H1 (cell line): ENCODE data around the gene STAT5A. TPM values are rescaled to one million over a fixed set of nuclear protein-coding genes. Genes with fewer than 3 reads are reported as not detected.

Source experiments
- CTCF ChIA-PET: fragments of 300-600 bp; sonication (Branson Sonifier 250); formaldehyde crosslinking; loops from one replicate; lab custom pipeline; 2021; ENCODE audit not compliant: partially characterized antibody; lab: Charles Lee
- POLR2A ChIA-PET: fragments of 300-600 bp; sonication (Branson Sonifier 250); formaldehyde crosslinking; loops from one replicate; lab custom pipeline; 2021; ENCODE audit warnings: inconsistent platforms; ENCODE audit not compliant: partially characterized antibody; lab: Charles Lee
- DNase-seq, 2 experiments: peaks; one replicate each; pipeline versions ENCODE4 v3.0.0 to v3.0.0-alpha.2; 2010 to 2022; ENCODE audit warnings: low spot score in 2 of 2, low read depth in 1 of 2, mixed read lengths in 1 of 2
- FAIRE-seq: peaks from 2 replicates; lab custom pipeline; 2011; peaks lifted over from hg19 to GRCh38; lab: Jason Lieb, UNC
- H2AFZ ChIP-seq: 2 replicates; pipeline ENCODE4 v1.8.1; 2012; ENCODE audit warnings: low read length, inconsistent platforms
- H2AK5ac ChIP-seq: 2 replicates; pipeline ENCODE4 v1.6.1; 2013; ENCODE audit warnings: low read depth, low read length
- H2BK120ac ChIP-seq: replicated peaks from 2 replicates; pipeline ENCODE3; 2013; ENCODE audit warnings: low read depth, low read length, inconsistent platforms
- H2BK12ac ChIP-seq: 2 replicates; pipeline ENCODE4 v1.6.1; 2013; ENCODE audit warnings: low read depth, low read length
- H2BK15ac ChIP-seq: 2 replicates; pipeline ENCODE4 v1.6.1; 2013; ENCODE audit warnings: low read length
- H2BK20ac ChIP-seq: 2 replicates; pipeline ENCODE4 v1.6.1; 2013; ENCODE audit warnings: low read length
- H2BK5ac ChIP-seq: 2 replicates; pipeline ENCODE4 v1.6.1; 2013; ENCODE audit warnings: low read depth, low read length
- H3K14ac ChIP-seq: 2 replicates; pipeline ENCODE4 v1.6.1; 2013; ENCODE audit warnings: inconsistent platforms; ENCODE audit not compliant: insufficient read length
- H3K18ac ChIP-seq: 2 replicates; pipeline ENCODE4 v1.6.1; 2013; ENCODE audit warnings: low read length; ENCODE audit errors: extremely low read depth
- H3K23ac ChIP-seq: 2 replicates; pipeline ENCODE4 v1.6.1; 2013; ENCODE audit warnings: inconsistent platforms; ENCODE audit not compliant: insufficient read length
- H3K23me2 ChIP-seq: 2 replicates; pipeline ENCODE4 v1.6.1; 2013; ENCODE audit warnings: low read depth, low read length
- H3K27ac ChIP-seq: 2 replicates; pipeline ENCODE4 v1.6.1; 2011; ENCODE audit warnings: low read depth, low read length, inconsistent platforms
- H3K27me3 ChIP-seq, 4 experiments: replicated peaks in 1 of 4; 1 replicate in 1 of 4; 2 replicates in 3 of 4; pipeline versions ENCODE4 v1.6.1 to v1.8.1; 2011 to 2013; ENCODE audit warnings: low read length in 3 of 4, mild to moderate bottlenecking in 3 of 4, inconsistent platforms in 2 of 4, mixed read lengths in 2 of 4, moderate library complexity in 1 of 4; ENCODE audit not compliant: control insufficient read depth in 3 of 4, insufficient read depth in 3 of 4; ENCODE audit errors: extremely low read depth in 1 of 4
- H3K36me3 ChIP-seq, 4 experiments: 2 replicates each; pipeline versions ENCODE4 v1.6.1 to v1.8.1; 2011 to 2013; ENCODE audit warnings: mild to moderate bottlenecking in 4 of 4, low read length in 3 of 4, moderate library complexity in 2 of 4, control low read depth in 1 of 4, inconsistent platforms in 1 of 4; ENCODE audit not compliant: insufficient read depth in 4 of 4, control insufficient read depth in 2 of 4
- H3K4ac ChIP-seq: replicated peaks from 2 replicates; pipeline ENCODE3; 2013; ENCODE audit warnings: low read length, low read depth, mixed read lengths, inconsistent platforms; ENCODE audit not compliant: insufficient read length
- H3K4me1 ChIP-seq, 4 experiments: replicated peaks in 1 of 4; 1 replicate in 1 of 4; 2 replicates in 3 of 4; pipeline versions ENCODE4 v1.6.1 to v1.8.1; 2011 to 2013; ENCODE audit warnings: low read length in 3 of 4, inconsistent platforms in 2 of 4, mixed read lengths in 1 of 4; ENCODE audit not compliant: insufficient read depth in 4 of 4, control insufficient read depth in 3 of 4
- H3K4me2 ChIP-seq, 2 experiments: 2 replicates each; pipeline versions ENCODE4 v1.6.1 to v1.8.1; 2011 to 2013; ENCODE audit warnings: low read depth in 2 of 2, low read length in 2 of 2, control low read depth in 1 of 2, inconsistent platforms in 1 of 2, mild to moderate bottlenecking in 1 of 2; ENCODE audit not compliant: insufficient read depth in 1 of 2
- H3K4me3 ChIP-seq, 4 experiments: fragments of 200-600, 300-600 bp in 1 of 4; sonication (generic), shearing (Covaris generic), sonication (Bioruptor Twin) in 1 of 4; 2 replicates each; pipeline versions ENCODE4 v1.5.1 to v1.8.1; 2011 to 2016; ENCODE audit warnings: low read length in 4 of 4, low read depth in 3 of 4, control low read depth in 2 of 4, inconsistent platforms in 2 of 4, mild to moderate bottlenecking in 2 of 4, mixed read lengths in 1 of 4, moderate library complexity in 1 of 4; ENCODE audit not compliant: insufficient read depth in 2 of 4; ENCODE audit errors: extremely low read depth in 1 of 4
- H3K56ac ChIP-seq: replicated peaks from 2 replicates; pipeline ENCODE3; 2013; ENCODE audit warnings: low read depth, mild to moderate bottlenecking, mixed read lengths, low read length, inconsistent platforms; ENCODE audit not compliant: insufficient read length
- H3K79me1 ChIP-seq: 2 replicates; pipeline ENCODE4 v1.6.1; 2013; ENCODE audit warnings: low read depth, low read length, control low read depth
- H3K79me2 ChIP-seq, 2 experiments: 2 replicates each; pipeline versions ENCODE4 v1.6.1 to v1.8.1; 2012 to 2013; ENCODE audit warnings: low read length in 2 of 2, mild to moderate bottlenecking in 2 of 2, inconsistent platforms in 1 of 2; ENCODE audit not compliant: insufficient read depth in 2 of 2, control insufficient read depth in 1 of 2
- H3K9ac ChIP-seq, 4 experiments: replicated peaks in 1 of 4; 1 replicate in 1 of 4; 2 replicates in 3 of 4; pipeline versions ENCODE4 v1.6.1 to v1.8.1; 2011 to 2013; ENCODE audit warnings: low read depth in 3 of 4, low read length in 3 of 4, control low read depth in 2 of 4, mild to moderate bottlenecking in 2 of 4, moderate library complexity in 2 of 4, inconsistent platforms in 1 of 4; ENCODE audit errors: extremely low read depth in 1 of 4
- H3K9me3 ChIP-seq, 2 experiments: 2 replicates each; pipeline versions ENCODE4 v1.6.1 to v1.8.1; 2012 to 2013; ENCODE audit warnings: mild to moderate bottlenecking in 2 of 2, moderate library complexity in 2 of 2, control low read depth in 1 of 2, inconsistent platforms in 1 of 2, low read depth in 1 of 2, low read length in 1 of 2, mixed read lengths in 1 of 2; ENCODE audit not compliant: insufficient read depth in 2 of 2
- H4K20me1 ChIP-seq, 2 experiments: replicated peaks in 1 of 2; 2 replicates each; pipeline versions ENCODE3 to v1.8.1; 2011 to 2013; ENCODE audit warnings: inconsistent platforms in 2 of 2, low read length in 2 of 2, mild to moderate bottlenecking in 1 of 2; ENCODE audit not compliant: insufficient read depth in 2 of 2, control insufficient read depth in 1 of 2
- H4K5ac ChIP-seq: 2 replicates; pipeline ENCODE4 v1.6.1; 2013; ENCODE audit warnings: low read length, low read depth, mixed read lengths, inconsistent platforms; ENCODE audit not compliant: insufficient read length
- H4K8ac ChIP-seq: 2 replicates; pipeline ENCODE4 v1.8.0; 2013; ENCODE audit warnings: mild to moderate bottlenecking, moderate library complexity, low read length, inconsistent platforms; ENCODE audit not compliant: insufficient read depth; ENCODE audit errors: extremely low read depth
- H4K91ac ChIP-seq: replicated peaks from 2 replicates; pipeline ENCODE3; 2013; ENCODE audit warnings: low read length, mixed read lengths, inconsistent platforms; ENCODE audit not compliant: insufficient read length
- ASH2L ChIP-seq: fragments of 200-600, 300-600 bp; sonication (generic); IDR thresholded peaks from one replicate; pipeline ENCODE4 v1.7.1; 2017; ENCODE audit warnings: low read length
- CTCF ChIP-seq, 3 experiments: IDR thresholded peaks; 1 replicate in 2 of 3; 2 replicates in 1 of 3; pipeline versions ENCODE4 v1.5.1 to v1.6.1; 2011; ENCODE audit warnings: low read length in 3 of 3, mild to moderate bottlenecking in 3 of 3, inconsistent platforms in 2 of 3, low read depth in 1 of 3, moderate library complexity in 1 of 3; ENCODE audit not compliant: insufficient read depth in 1 of 3; ENCODE audit errors: control extremely low read depth in 1 of 3
- MAFK ChIP-seq: IDR thresholded peaks from 2 replicates; pipeline ENCODE4 v1.6.1; 2012; ENCODE audit warnings: low read depth, mild to moderate bottlenecking, improper control_type of control experiment, low read length
- NRF1 ChIP-seq: IDR thresholded peaks from 2 replicates; pipeline ENCODE4 v1.6.1; 2011; ENCODE audit warnings: mild to moderate bottlenecking, low read depth, low read length, improper control_type of control experiment
- POU5F1 ChIP-seq: IDR thresholded peaks from 2 replicates; pipeline ENCODE4 v1.6.1; 2011; ENCODE audit warnings: low read depth, mild to moderate bottlenecking, low read length, moderate library complexity
- SP4 ChIP-seq: IDR thresholded peaks from 2 replicates; pipeline ENCODE4 v1.6.1; 2012; ENCODE audit warnings: low read length, inconsistent platforms
- SRF ChIP-seq: IDR thresholded peaks from 2 replicates; pipeline ENCODE4 v1.6.1; 2011; ENCODE audit warnings: mild to moderate bottlenecking, low read depth, low read length, moderate library complexity
- TAF1 ChIP-seq: IDR thresholded peaks from 2 replicates; pipeline ENCODE4 v1.6.1; 2011; ENCODE audit warnings: mild to moderate bottlenecking, low read depth, low read length
- WGBS, 2 experiments: shearing (Covaris generic) in 1 of 2; methylation state at CpG; one replicate each; pipeline versions ENCODE4 v1.1.6 to v1.1.7; 2013 to 2015; ENCODE audit warnings: low lambda C conversion rate in 2 of 2, mixed read lengths in 2 of 2, inconsistent platforms in 1 of 2, low coverage in 1 of 2, missing lambda C conversion rate in 1 of 2; ENCODE audit not compliant: insufficient replicate concordance in 2 of 2, insufficient coverage in 1 of 2, insufficient read length in 1 of 2; ENCODE audit errors: extremely low coverage in 1 of 2, missing lambda C conversion rate in 1 of 2; 5-methylcytosine and 5-hydroxymethylcytosine counted together
- polyA plus RNA-seq, 7 experiments: library from polyadenylated mRNA; depleted of rRNA in 3 of 7; stranded (reverse) in 5 of 7; unstranded in 2 of 7; fragments of >200 nt in 5 of 7; fragments of 200-250 nt in 2 of 7; gene quantifications; 1 replicate in 5 of 7; 2 replicates in 1 of 7; 4 replicates in 1 of 7; pipeline versions ENCODE4 v1.2.1 to v1.2.3, GENCODE V29; 2011 to 2013; ENCODE audit warnings: missing spikeins in 2 of 7, mixed read lengths in 2 of 7
- total RNA-seq: library from RNA; stranded (reverse); fragmentation: NEBNext Ultra II Directional; extraction: Animal tissue kit (Norgen Biotek cat#: 25700); gene quantifications from 2 replicates; pipeline ENCODE4 v1.2.1, GENCODE V29; 2021

STAT5A gene
- total and polyA plus RNA-seq, 2 of the 8 experiments (the other 6 are each of a cell fraction or from before 2014, with no cell fraction given), result 4.2 to 5.4 TPM

DNA sequence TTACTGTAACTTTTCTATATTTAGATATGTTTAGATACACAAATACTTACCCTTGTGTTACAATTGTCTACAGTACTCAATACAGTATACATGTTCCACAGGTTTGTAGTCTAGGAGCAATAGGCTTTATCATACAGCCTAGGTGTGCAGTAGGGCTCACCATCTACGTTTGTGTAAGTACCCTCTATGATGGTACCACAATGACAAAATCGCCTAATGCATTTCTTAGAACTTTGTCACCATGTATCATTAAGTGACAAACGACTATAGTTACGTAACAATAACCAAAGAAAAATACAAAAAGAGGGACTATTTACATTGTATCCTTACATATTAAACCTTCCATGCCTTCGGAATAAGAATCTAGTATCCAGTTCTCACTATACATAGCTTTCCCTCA lies 20.1 kb upstream of the STAT5A start:
- DNase-seq (no peak), FAIRE-seq (no peak)
- Histone ChIP-seq H2BK12ac (no peak overlapping the region), H2AFZ (no peak overlapping the region), H3K4me3 (no peak overlapping the region), H4K20me1 (peaks cover 0 to 4% of the 10 kb centered on the region in 2 experiments), H3K79me2 (peaks cover 6 to 64% of the 10 kb centered on the region in 2 experiments; a peak in 3 of 4 replicates), H3K23ac (no peak overlapping the region), H2BK20ac (no peak overlapping the region), H3K9me3 (no peaks in the 10 kb centered on the region), H2AK5ac (no peak overlapping the region), H3K27ac (no peak overlapping the region), H2BK5ac (no peak overlapping the region), H4K91ac (no peak overlapping the region), H2BK15ac (no peak overlapping the region), H3K27me3 (no peaks in the 10 kb centered on the region), H3K9ac (no peak overlapping the region), H3K4me2 (no peak overlapping the region), H2BK120ac (no peak overlapping the region), H3K56ac (no peak overlapping the region), H3K36me3 (no peaks in the 10 kb centered on the region), H4K5ac (no peak overlapping the region), H3K14ac (no peak overlapping the region), H3K4ac (no peak overlapping the region), H3K23me2 (no peaks in the 10 kb centered on the region), H3K79me1 (peaks cover 5% of the 10 kb centered on the region), H4K8ac (no peak overlapping the region), H3K4me1 (peaks cover 0 to 8% (median 3%) of the 10 kb centered on the region in 4 experiments; a peak in 3 of 7 replicates), H3K18ac (no peak overlapping the region)
- ChIA-PET POLR2A (interaction anchor here (0.6 to 0.8 kb wide), 2 partner anchors 9 to 17 kb away, joined by 3 read pairs; no protein-coding TSS in a partner anchor), CTCF (interaction anchor here (1.2 to 3.0 kb wide), 3 partner anchors 18 to 39 kb away, joined by 3 to 14 read pairs (median 4); no protein-coding TSS in a partner anchor)
- 93% methylated on average over 5 of the region's 5 CpGs; no CpG with 5 or more reads in 1 of the 2 experiments for WGBS, 2 experiments
- TF ChIP-seq MAFK, result no peak
- TF ChIP-seq TAF1, result no peak
- TF ChIP-seq POU5F1, result no peak
- TF ChIP-seq SP4, result no peak
- no peak for TF ChIP-seq SRF
- no peak for TF ChIP-seq ASH2L
- TF ChIP-seq NRF1, result no peak
- TF ChIP-seq CTCF (IDR thresholded peaks at IDR 0.05; ENCODE audit: control extremely low read depth in 1 of 3, insufficient read depth in 1 of 3, low read depth in 1 of 3, low read length in 3 of 3), result no peak
